Kidney (tissue), 14 donors: Measurements from ENCODE around the gene FOXD2. TPM values are rescaled to one million over a fixed set of nuclear protein-coding genes. Genes with fewer than 3 reads are reported as not detected.

ENCODE experiments used
- DNase-seq, 5 donors: peaks; one replicate each; pipeline ENCODE4 v3.0.0-alpha.2; 2013 to 2020
- FAIRE-seq: peaks from 2 replicates; lab custom pipeline; 2012; peaks lifted over from hg19 to GRCh38; lab: Jason Lieb, UNC
- H3K27ac ChIP-seq, 2 donors: one replicate each; pipeline ENCODE4 v1.7.0; 2013; ENCODE audit warnings: low read depth in 2 of 2, low read length in 2 of 2, inconsistent platforms in 1 of 2
- H3K27me3 ChIP-seq: one replicate; pipeline ENCODE4 v1.7.1; 2013; ENCODE audit warnings: low read length, inconsistent platforms; ENCODE audit not compliant: control insufficient read depth, insufficient read depth
- H3K36me3 ChIP-seq, 3 donors: one replicate each; pipeline versions ENCODE4 v1.7.0 to v1.7.1; 2013; ENCODE audit warnings: low read length in 3 of 3, control low read depth in 1 of 3, inconsistent platforms in 1 of 3; ENCODE audit not compliant: insufficient read depth in 3 of 3, control insufficient read depth in 2 of 3
- H3K4me1 ChIP-seq, 3 donors: one replicate each; pipeline versions ENCODE4 v1.7.0 to v1.7.1; 2013; ENCODE audit warnings: low read length in 3 of 3, inconsistent platforms in 1 of 3, low read depth in 1 of 3; ENCODE audit not compliant: control insufficient read depth in 2 of 3, insufficient read depth in 2 of 3
- H3K4me3 ChIP-seq, 3 donors: one replicate each; pipeline versions ENCODE4 v1.7.0 to v1.8.1; 2013; ENCODE audit warnings: low read length in 3 of 3, control low read depth in 1 of 3, inconsistent platforms in 1 of 3
- H3K9ac ChIP-seq, 3 donors: one replicate each; pipeline versions ENCODE4 v1.7.0 to v1.7.1; 2013; ENCODE audit warnings: low read length in 3 of 3, control low read depth in 1 of 3, inconsistent platforms in 1 of 3
- H3K9me3 ChIP-seq, 3 donors: one replicate each; pipeline versions ENCODE4 v1.7.0 to v1.7.1; 2013; ENCODE audit warnings: low read length in 3 of 3, control low read depth in 1 of 3, inconsistent platforms in 1 of 3; ENCODE audit not compliant: control insufficient read depth in 2 of 3, insufficient read depth in 1 of 3
- CTCF ChIP-seq: IDR thresholded peaks from 3 replicates; pipeline ENCODE4 v1.5.1; 2012; ENCODE audit warnings: mild to moderate bottlenecking, moderate library complexity, borderline replicate concordance; ENCODE audit not compliant: insufficient read depth; ENCODE audit errors: extremely low read depth
- intact Hi-C: fragments of 100-400 bp; cut with DNase I; formaldehyde crosslinking; loops from one replicate; pipeline ENCODE4 v1.11.1; 2022
- polyA plus RNA-seq: library from polyadenylated mRNA; stranded (reverse); fragments of 350-450 nt; fragmentation: Illumina TruSeq; extraction: RNeasy Lipid Tissue Mini Kit (QIAGEN cat#74804); gene quantifications from one replicate; pipeline ENCODE4 v1.2.3, GENCODE V29; 2014; ENCODE audit warnings: low read depth, low replicate concordance; ENCODE audit not compliant: insufficient read depth
- total RNA-seq: library from RNA; stranded (reverse); fragmentation: NEBNext Ultra II Directional; extraction: Animal tissue kit (Norgen Biotek cat#: 25700); gene quantifications from one replicate; pipeline ENCODE4 v1.2.1, GENCODE V29; 2021
- donor health status: control.
- donor health status: control.
- donor health status: control.
- donor health status: control.
- donor health status: control.
- donor health status: DM: yes; HTN: yes; CAD: no.
- donor health status: Normal renal cell carcinoma (clear cell type).

The FOXD2 gene
- total and polyA plus RNA-seq, 2 donors from 2014 or later: 0.82 to 2.3 TPM

GRCh38 chr1:47431534-47431933 lies 6.3 kb upstream of the FOXD2 start:
- peaks cover 20% of the 10 kb centered on the region for H3K27me3 ChIP-seq
- intact Hi-C loops: no loop called here
- peaks cover 0 to 7% (median 5%) of the 10 kb centered on the region in 3 donors for H3K4me1 ChIP-seq
- FAIRE-seq (no peak), DNase-seq (no peak)
- H3K9me3 ChIP-seq: no peaks in the 10 kb centered on the region
- H3K27ac ChIP-seq: no peak overlapping the region
- H3K4me3 ChIP-seq: no peak overlapping the region
- no peak for TF ChIP-seq CTCF
- no peak overlapping the region for H3K9ac ChIP-seq
- H3K36me3 ChIP-seq: no peaks in the 10 kb centered on the region

GRCh38 chr1:47432071-47433036 lies 5.5 kb upstream of the FOXD2 start:
- H3K36me3 ChIP-seq: no peaks in the 10 kb centered on the region
- H3K9me3 ChIP-seq: no peaks in the 10 kb centered on the region
- intact Hi-C loops: no loop called here
- peak; percentile 69 for TF ChIP-seq CTCF
- peaks cover 20% of the 10 kb centered on the region for H3K27me3 ChIP-seq
- H3K4me3 ChIP-seq: no peak overlapping the region
- H3K27ac ChIP-seq: no peak overlapping the region
- peak; percentile 87 to 96 (median 91) for DNase-seq
- no peak overlapping the region for H3K9ac ChIP-seq
- peaks cover 0 to 7% (median 5%) of the 10 kb centered on the region in 3 donors for H3K4me1 ChIP-seq
- FAIRE-seq: no peak

- H3K9me3 ChIP-seq: no peaks in the 10 kb centered on the region
- H3K27me3 ChIP-seq: peaks cover 20% of the 10 kb centered on the region
- no peak for FAIRE-seq
- H3K27ac ChIP-seq: no peak overlapping the region
- DNase-seq: no peak
- peaks cover 0 to 7% (median 5%) of the 10 kb centered on the region in 3 donors for H3K4me1 ChIP-seq
- no peak overlapping the region for H3K4me3 ChIP-seq
- H3K36me3 ChIP-seq: no peaks in the 10 kb centered on the region
- TF ChIP-seq CTCF: no peak
- no peak overlapping the region for H3K9ac ChIP-seq
- intact Hi-C loops: no loop called here
Measured at GRCh38 chr1:47433037-47433421, 4.8 kb upstream of the FOXD2 start.
